HCT116 (cell line): ENCODE results near the gene GNA12. TPM values are rescaled to one million over a fixed set of nuclear protein-coding genes. Genes with fewer than 3 reads are reported as not detected.

ENCODE experiments used
- ATAC-seq: fragments of 200-7000 bp; cut with Tn5 transposase; 2 replicates; pipeline ENCODE4 v1.9.1; 2020; ENCODE audit warnings: mild to moderate bottlenecking, moderate library complexity
- BruUV-seq: library from RNA; stranded (reverse); fragments of 400-500 nt; replicated peaks from 2 replicates; lab custom pipeline; 2021; lab: Mats Ljungman, UMichigan
- CTCF ChIA-PET: fragments of 300-600 bp; sonication (Branson Sonifier 250); formaldehyde crosslinking; loops from one replicate; lab custom pipeline; 2021; ENCODE audit warnings: antibody characterized with exemption; lab: Charles Lee
- POLR2A ChIA-PET: fragments of 300-600, 350-600 bp; sonication (Branson Sonifier 250); formaldehyde crosslinking; loops from one replicate; lab custom pipeline; 2021; ENCODE audit warnings: antibody characterized with exemption; lab: Charles Lee
- RAD21 ChIA-PET, 2 experiments: fragments of 300-600 bp; sonication (Branson Sonifier 250); formaldehyde crosslinking; loops; one replicate each; lab custom pipeline; 2023; ENCODE audit warnings: low total read pairs in 2 of 2; ENCODE audit not compliant: uncharacterized antibody in 2 of 2, unreplicated experiment in 2 of 2, low non-redundant PET in 1 of 2; lab: Charles Lee
- DNase-seq: peaks from one replicate; pipeline ENCODE4 v3.0.0-alpha.2; 2010; ENCODE audit warnings: low read depth, low spot score
- H2AFZ ChIP-seq: fragments of 200-600 bp; shearing (Covaris generic), sonication (generic); 2 replicates; pipeline ENCODE4 v1.6.1; 2017; ENCODE audit warnings: low read depth, mixed run types, mixed read lengths, antibody characterized with exemption, low read length; ENCODE audit not compliant: poor library complexity, severe bottlenecking
- H3K27ac ChIP-seq: 2 replicates; pipeline ENCODE4 v1.5.1; 2012; ENCODE audit warnings: low read depth, low read length
- H3K27me3 ChIP-seq: fragments of 200-600 bp; sonication (generic); 2 replicates; pipeline ENCODE4 v1.6.1; 2016; ENCODE audit warnings: mixed run types, low read length, mixed read lengths; ENCODE audit not compliant: insufficient read depth
- H3K36me3 ChIP-seq, 2 experiments: fragments of 200-500 bp in 1 of 2; fragments of 200-600 bp in 1 of 2; sonication (Bioruptor generic) in 1 of 2; sonication (generic) in 1 of 2; 2 replicates each; pipeline versions ENCODE4 v1.5.1 to v1.6.1; 2014 to 2016; ENCODE audit warnings: low read length in 2 of 2, inconsistent platforms in 1 of 2, mixed read lengths in 1 of 2, mixed run types in 1 of 2; ENCODE audit not compliant: insufficient read depth in 2 of 2, control insufficient read depth in 1 of 2
- H3K4me1 ChIP-seq, 2 experiments: fragments of 200-600 bp in 1 of 2; sonication (generic) in 1 of 2; 2 replicates each; pipeline versions ENCODE4 v1.5.1 to v1.6.1; 2012 to 2017; ENCODE audit warnings: low read length in 2 of 2, inconsistent platforms in 1 of 2, mild to moderate bottlenecking in 1 of 2, mixed read lengths in 1 of 2, mixed run types in 1 of 2, moderate library complexity in 1 of 2; ENCODE audit not compliant: insufficient read depth in 2 of 2, control insufficient read depth in 1 of 2
- H3K4me2 ChIP-seq: fragments of 200-600 bp; sonication (generic); 2 replicates; pipeline ENCODE4 v1.6.1; 2017; ENCODE audit warnings: mixed run types, low read length, mixed read lengths
- H3K4me3 ChIP-seq, 2 experiments: fragments of 200-600 bp in 1 of 2; sonication (generic) in 1 of 2; replicated peaks in 1 of 2; 2 replicates each; pipeline ENCODE4 v1.5.1; 2011 to 2016; ENCODE audit warnings: low read length in 2 of 2, control low read depth in 1 of 2, low read depth in 1 of 2, mild to moderate bottlenecking in 1 of 2, mixed read lengths in 1 of 2, mixed run types in 1 of 2
- H3K79me2 ChIP-seq: fragments of 200-600 bp; sonication (generic); 2 replicates; pipeline ENCODE4 v1.6.1; 2017; ENCODE audit warnings: mild to moderate bottlenecking, mixed run types, low read length, moderate library complexity, mixed read lengths; ENCODE audit not compliant: insufficient read depth
- H3K9ac ChIP-seq: fragments of 200-600 bp; sonication (generic); 2 replicates; pipeline ENCODE4 v1.6.1; 2016; ENCODE audit warnings: low read length, mixed read lengths
- H3K9me2 ChIP-seq: fragments of 200-600 bp; sonication (generic), shearing (Covaris generic); 2 replicates; pipeline ENCODE4 v1.6.1; 2017; ENCODE audit warnings: mixed run types, mild to moderate bottlenecking, moderate library complexity; ENCODE audit not compliant: insufficient read depth
- H3K9me3 ChIP-seq, 2 experiments: fragments of 200-500 bp in 1 of 2; fragments of 200-600 bp in 1 of 2; sonication (Bioruptor generic) in 1 of 2; sonication (generic) in 1 of 2; 2 replicates each; pipeline ENCODE4 v1.6.1; 2014 to 2017; ENCODE audit warnings: low read length in 2 of 2, mixed read lengths in 2 of 2, inconsistent platforms in 1 of 2, low read depth in 1 of 2, mild to moderate bottlenecking in 1 of 2, mixed run types in 1 of 2, moderate library complexity in 1 of 2; ENCODE audit not compliant: control insufficient read depth in 1 of 2, insufficient read depth in 1 of 2
- H4K20me1 ChIP-seq: fragments of 200-600 bp; sonication (generic), shearing (Covaris generic); 2 replicates; pipeline ENCODE4 v1.6.1; 2017; ENCODE audit warnings: mixed run types, mild to moderate bottlenecking, moderate library complexity; ENCODE audit not compliant: insufficient read depth
- RAD21 ChIP-seq: IDR thresholded peaks from 2 replicates; pipeline ENCODE4 v1.6.1; 2012; ENCODE audit warnings: low read depth, mild to moderate bottlenecking
- TCF7L2 ChIP-seq: IDR thresholded peaks from 2 replicates; pipeline ENCODE4 v1.7.0; 2011; ENCODE audit warnings: borderline replicate concordance, inconsistent platforms; ENCODE audit not compliant: insufficient read depth, insufficient read length; ENCODE audit errors: extremely low read depth
- YY1 ChIP-seq: IDR thresholded peaks from 2 replicates; pipeline ENCODE4 v1.6.1; 2011; ENCODE audit warnings: low read length, low read depth, moderate library complexity, mild to moderate bottlenecking; ENCODE audit not compliant: insufficient replicate concordance; ENCODE audit errors: extremely low read depth
- ZBTB33 ChIP-seq: IDR thresholded peaks from 2 replicates; pipeline ENCODE4 v1.6.1; 2011; ENCODE audit warnings: mild to moderate bottlenecking, low read length, moderate library complexity; ENCODE audit not compliant: insufficient replicate concordance; ENCODE audit errors: extremely low read depth
- intact Hi-C: fragments of 100-400 bp; cut with micrococcal nuclease; formaldehyde crosslinking; loops from 2 replicates; pipeline ENCODE4 v1.10.0; 2022
- total RNA-seq: library from RNA; stranded (reverse); gene quantifications from one replicate; pipeline ENCODE4 v1.2.1, GENCODE V29; 2021; ENCODE audit not compliant: unreplicated experiment
- TF ChIP-seq, protein P1 (sequence below), 3 experiments: fragments of 200-600 bp in 1 of 3; sonication (generic) in 1 of 3; IDR thresholded peaks in 2 of 3; conservative IDR thresholded peaks in 1 of 3; 2 replicates each; pipeline ENCODE4 v1.5.1; 2012 to 2017; ENCODE audit warnings: low read depth in 2 of 3, low read length in 2 of 3, antibody characterized with exemption in 1 of 3, borderline replicate concordance in 1 of 3, control low read depth in 1 of 3, mild to moderate bottlenecking in 1 of 3, mixed read lengths in 1 of 3, mixed run types in 1 of 3, moderate library complexity in 1 of 3; ENCODE audit not compliant: insufficient read depth in 1 of 3

The GNA12 gene
- total RNA-seq, 1 experiment from 2014 or later = 32.6 TPM

GRCh38 chr7:2720024-2720423 lies 124.1 kb downstream of the GNA12 start:
- Histone ChIP-seq H3K36me3 (no peaks in the 10 kb centered on the region), H3K4me2 (no peak overlapping the region), H3K9ac (no peak overlapping the region), H4K20me1 (no peaks in the 10 kb centered on the region), H3K4me3 (no peak overlapping the region), H3K27me3 (no peaks in the 10 kb centered on the region), H3K79me2 (no peaks in the 10 kb centered on the region), H3K27ac (no peak overlapping the region), H3K9me2 (no peaks in the 10 kb centered on the region), H3K4me1 (peaks cover 11 to 14% of the 10 kb centered on the region in 2 experiments), H2AFZ (no peak overlapping the region), H3K9me3 (no peaks in the 10 kb centered on the region)
- CTCF ChIA-PET = interaction anchor here (1.0 to 1.2 kb wide), 2 partner anchors 10 to 144 kb away, joined by 3 to 5 read pairs; no protein-coding TSS in a partner anchor
- no TSS peak for BruUV-seq
- intact Hi-C loops = loop anchor here (5.0 kb wide), 1 partner anchor 102 kb away; no protein-coding TSS in a partner anchor
- no peak for ATAC-seq
- RAD21 ChIA-PET = no interaction called here
- DNase-seq = no peak
- no peak for TF ChIP-seq YY1
- POLR2A ChIA-PET = no interaction called here

GRCh38 chr7:2719007-2719406 lies 125.1 kb downstream of the GNA12 start:
- peak; percentile 74 for ATAC-seq

More at GRCh38 chr7:2719007-2719406, 125.1 kb downstream of the GNA12 start:
- CTCF ChIA-PET = interaction anchor here (0.8 to 1.2 kb wide), 3 partner anchors 9 to 267 kb away, joined by 3 to 5 read pairs (median 3); no protein-coding TSS in a partner anchor
- Histone ChIP-seq H2AFZ (no peak overlapping the region), H3K36me3 (no peaks in the 10 kb centered on the region), H4K20me1 (no peaks in the 10 kb centered on the region), H3K27me3 (no peaks in the 10 kb centered on the region), H3K4me1 (peaks cover 11 to 14% of the 10 kb centered on the region in 2 experiments), H3K9me2 (no peaks in the 10 kb centered on the region), H3K4me2 (no peak overlapping the region), H3K9ac (no peak overlapping the region), H3K27ac (no peak overlapping the region), H3K9me3 (no peaks in the 10 kb centered on the region), H3K79me2 (no peaks in the 10 kb centered on the region), H3K4me3 (no peak overlapping the region)
- BruUV-seq = no TSS peak
- DNase-seq = no peak
- POLR2A ChIA-PET = no interaction called here
- TF ChIP-seq ZBTB33 (no peak), TCF7L2 (peak; percentile 17), RAD21 (peak; percentile 23; the same call in 1 of the 2 replicates)
- TF ChIP-seq, protein P1, sequence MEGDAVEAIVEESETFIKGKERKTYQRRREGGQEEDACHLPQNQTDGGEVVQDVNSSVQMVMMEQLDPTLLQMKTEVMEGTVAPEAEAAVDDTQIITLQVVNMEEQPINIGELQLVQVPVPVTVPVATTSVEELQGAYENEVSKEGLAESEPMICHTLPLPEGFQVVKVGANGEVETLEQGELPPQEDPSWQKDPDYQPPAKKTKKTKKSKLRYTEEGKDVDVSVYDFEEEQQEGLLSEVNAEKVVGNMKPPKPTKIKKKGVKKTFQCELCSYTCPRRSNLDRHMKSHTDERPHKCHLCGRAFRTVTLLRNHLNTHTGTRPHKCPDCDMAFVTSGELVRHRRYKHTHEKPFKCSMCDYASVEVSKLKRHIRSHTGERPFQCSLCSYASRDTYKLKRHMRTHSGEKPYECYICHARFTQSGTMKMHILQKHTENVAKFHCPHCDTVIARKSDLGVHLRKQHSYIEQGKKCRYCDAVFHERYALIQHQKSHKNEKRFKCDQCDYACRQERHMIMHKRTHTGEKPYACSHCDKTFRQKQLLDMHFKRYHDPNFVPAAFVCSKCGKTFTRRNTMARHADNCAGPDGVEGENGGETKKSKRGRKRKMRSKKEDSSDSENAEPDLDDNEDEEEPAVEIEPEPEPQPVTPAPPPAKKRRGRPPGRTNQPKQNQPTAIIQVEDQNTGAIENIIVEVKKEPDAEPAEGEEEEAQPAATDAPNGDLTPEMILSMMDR (IDR thresholded peaks at IDR 0.05 in 2 of 3, conservative IDR thresholded peaks at IDR 0.05 in 1 of 3; ENCODE audit: borderline replicate concordance in 1 of 3, insufficient read depth in 1 of 3, low read depth in 2 of 3, low read length in 2 of 3) = peak; percentile 30 to 83 (median 70); a peak in 5 of 6 replicates
- RAD21 ChIA-PET = interaction anchor here in 1 of 2 experiments (0.7 kb wide), 1 partner anchor 268 kb away, joined by 3 read pairs; no protein-coding TSS in a partner anchor
- intact Hi-C loops = no loop called here
